ENCODE data around the gene AGAP3.

Gene AGAP3

DNA sequence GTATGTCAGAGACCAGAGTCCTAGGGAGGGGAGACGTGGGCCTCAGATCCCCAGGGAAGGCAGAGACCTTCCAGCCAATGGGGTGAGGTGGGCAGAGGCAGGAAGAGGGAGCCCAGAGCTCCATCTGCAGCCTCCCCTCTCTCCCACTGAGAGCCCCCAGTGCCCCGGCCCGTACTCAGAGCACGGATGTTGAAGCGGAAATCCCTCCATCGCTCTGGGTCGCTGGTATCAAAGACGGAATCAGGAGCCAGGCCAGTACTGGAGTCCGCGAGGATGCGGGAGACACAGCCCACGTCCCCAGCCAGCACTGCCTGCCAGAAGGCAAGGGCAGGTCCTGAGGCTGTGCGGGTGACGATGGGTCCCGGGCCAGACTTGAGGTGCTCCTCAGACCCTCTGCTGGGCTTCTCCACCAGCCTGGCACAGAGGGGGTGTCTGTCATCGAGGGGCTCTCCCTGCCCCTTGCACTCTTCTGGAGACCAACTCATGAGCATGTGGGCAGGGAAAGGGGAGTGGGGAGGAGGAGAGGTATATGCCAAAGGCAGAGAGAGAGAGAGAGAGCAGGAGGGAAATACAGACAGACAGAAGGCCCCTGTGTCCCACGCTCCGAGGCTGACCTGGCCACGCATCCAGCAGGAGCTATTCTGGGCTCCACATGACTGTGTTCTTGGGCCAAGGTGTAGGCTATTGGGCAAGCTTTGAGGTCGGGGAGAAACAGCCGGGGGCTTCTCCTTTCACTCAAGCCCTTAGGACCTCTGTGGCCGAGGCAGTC, 100.5 kb downstream of the AGAP3 start, which contains the start of gene ASB10:
ASB10 (minus strand) TSS at position 611 of the 769 bp plus-strand sequence; CDS start at position 491, 120 bp downstream.
- DNase-seq (ENCODE audit: low spot score): no peak

DNA sequence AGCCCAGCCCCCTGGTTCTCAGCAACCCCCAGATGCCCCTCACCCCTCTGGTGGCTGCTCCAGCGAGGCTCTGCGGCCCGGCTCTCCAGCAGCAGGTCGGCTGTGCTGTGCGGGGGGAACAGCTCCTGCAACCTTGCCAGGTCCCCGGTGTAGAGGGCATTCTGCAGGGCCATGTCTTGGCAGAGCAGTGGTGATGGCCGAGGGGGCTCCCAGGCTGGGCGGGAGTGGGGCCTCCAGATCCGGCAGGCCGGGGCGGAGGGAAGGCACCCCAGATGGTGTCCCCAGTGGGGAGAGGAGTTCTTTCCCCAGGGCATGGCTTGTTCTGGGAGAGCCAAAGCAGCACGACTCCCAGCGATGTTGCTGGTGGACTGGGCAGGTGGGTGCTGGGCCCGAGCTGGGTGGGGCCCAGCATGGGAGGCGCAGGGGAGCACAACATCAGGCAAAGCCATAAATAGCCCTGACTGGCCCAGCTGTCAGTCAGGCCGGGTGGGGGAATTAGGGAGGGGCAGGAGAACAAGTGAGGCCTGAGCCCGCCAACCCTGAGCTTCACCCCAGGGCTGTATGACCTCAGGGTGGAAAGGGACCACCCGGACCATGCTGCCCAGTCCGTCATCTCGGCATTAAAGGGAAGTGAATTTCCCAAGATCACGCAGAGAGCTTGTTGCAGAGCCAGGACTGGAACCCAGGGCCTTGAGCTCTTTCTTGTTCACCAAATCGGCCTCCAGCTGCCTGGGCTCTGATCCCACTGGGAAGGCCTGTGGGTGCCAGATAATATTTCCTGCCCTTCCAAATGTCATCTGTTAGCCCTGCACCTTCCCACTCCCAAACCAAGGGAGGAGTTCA, 101.4 kb downstream of the AGAP3 start:
- no peak for DNase-seq (ENCODE audit: low spot score)

- no peak for DNase-seq (ENCODE audit: low spot score)
Observed at GRCh38 chr7:151188252-151188542, 101.9 kb downstream of the AGAP3 start.

DNA sequence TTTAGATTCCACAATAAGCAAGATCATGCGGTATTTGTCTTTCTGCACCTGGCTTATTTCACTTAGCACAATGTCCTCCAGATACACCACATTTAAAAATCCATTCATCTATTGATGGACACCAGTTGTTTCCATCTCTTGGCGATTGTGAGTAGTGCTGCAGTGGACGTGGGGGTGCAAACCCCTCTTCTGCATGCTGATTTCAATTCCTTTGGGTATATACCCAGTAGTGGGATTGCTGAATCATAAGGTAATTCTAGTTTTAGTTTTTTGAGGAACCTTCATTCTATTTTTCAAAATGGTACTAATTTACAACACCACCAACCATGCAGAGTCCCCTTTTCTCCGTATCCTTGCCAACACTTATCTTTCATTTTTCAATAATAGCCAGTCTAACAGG, 102.8 kb downstream of the AGAP3 start:
- no peak for DNase-seq (ENCODE audit: low spot score)

- no peak for DNase-seq (ENCODE audit: low spot score)
Observed at GRCh38 chr7:151191544-151191943, 105.3 kb downstream of the AGAP3 start.

DNA sequence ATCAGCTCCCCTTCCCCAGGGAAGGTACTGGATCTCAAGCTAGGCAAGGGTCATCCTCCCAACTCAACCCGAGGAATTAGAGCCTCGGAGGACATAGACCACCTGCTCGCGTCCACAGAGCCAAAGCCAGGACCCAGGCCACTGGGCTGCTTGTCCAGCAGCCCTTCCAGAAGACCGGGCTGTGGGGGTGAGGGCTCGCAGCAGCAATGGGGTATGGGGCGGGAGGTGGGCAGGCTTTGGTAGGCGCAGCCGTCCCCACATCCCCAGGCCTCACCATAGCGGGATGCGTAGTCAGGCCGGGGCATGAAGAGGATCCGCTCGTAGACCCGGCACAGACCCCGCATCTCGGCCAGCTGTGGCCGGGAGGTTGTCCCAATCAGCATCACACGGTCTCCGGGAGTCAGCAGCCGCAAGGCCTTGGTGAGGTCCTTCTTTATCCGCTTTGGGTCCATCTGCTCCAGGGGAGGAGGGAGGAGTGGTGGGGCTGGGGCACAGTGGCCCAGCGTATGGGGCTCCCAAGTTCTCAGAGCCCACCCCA, 105.8 kb downstream of the AGAP3 start:
- DNase-seq (ENCODE audit: low spot score): no peak

DNA sequence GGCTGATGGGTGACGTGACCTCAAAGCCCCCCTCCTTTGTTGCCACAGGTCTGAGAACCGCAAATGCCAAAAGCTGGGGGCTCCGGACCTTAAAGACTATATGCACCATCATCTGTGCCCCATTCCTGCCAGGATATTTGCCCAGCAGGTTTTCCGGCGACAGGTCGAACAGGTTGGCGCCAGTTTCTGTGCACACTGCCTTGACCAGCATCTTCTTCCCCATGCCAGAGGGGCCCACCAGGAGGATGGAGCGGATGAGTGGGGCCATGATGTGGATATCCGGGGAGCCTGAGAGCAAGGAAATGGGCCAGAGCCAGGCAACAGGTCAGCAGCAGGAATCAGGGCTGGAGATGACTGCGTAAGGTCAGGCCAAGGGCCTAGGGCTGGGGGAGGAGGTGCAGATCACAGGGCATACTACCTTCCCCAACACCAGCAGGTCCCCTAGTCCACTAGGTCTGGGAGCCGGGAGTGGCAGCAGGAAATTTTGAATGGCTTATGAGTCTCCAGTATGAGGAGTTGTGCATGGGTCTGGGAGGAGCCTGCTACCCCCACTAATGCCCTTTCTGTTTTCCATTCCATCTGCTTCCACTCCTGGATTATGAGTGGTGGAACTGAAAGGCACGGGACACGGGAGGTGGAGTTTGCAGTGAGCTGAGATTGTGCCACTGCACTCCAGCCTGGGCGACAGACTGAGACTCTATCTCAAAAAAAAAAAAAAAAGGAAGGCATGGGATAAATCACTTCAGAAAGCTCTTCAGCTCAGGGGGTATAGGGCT, 107.1 kb downstream of the AGAP3 start:
- no peak for DNase-seq (ENCODE audit: low spot score)

Data from COLO829 (cell line).